GM21619 (cell line): ENCODE data around the gene ATF7.

Experiments
- ATAC-seq: cut with Tn5 transposase; IDR thresholded peaks from one replicate; pipeline ENCODE4 v1.9.1; 2021; ENCODE audit not compliant: unreplicated experiment

The ATF7 gene

GRCh38 chr12:53504004-53504920 lies 121.9 kb downstream of the ATF7 start:
- no peak for ATAC-seq

DNA sequence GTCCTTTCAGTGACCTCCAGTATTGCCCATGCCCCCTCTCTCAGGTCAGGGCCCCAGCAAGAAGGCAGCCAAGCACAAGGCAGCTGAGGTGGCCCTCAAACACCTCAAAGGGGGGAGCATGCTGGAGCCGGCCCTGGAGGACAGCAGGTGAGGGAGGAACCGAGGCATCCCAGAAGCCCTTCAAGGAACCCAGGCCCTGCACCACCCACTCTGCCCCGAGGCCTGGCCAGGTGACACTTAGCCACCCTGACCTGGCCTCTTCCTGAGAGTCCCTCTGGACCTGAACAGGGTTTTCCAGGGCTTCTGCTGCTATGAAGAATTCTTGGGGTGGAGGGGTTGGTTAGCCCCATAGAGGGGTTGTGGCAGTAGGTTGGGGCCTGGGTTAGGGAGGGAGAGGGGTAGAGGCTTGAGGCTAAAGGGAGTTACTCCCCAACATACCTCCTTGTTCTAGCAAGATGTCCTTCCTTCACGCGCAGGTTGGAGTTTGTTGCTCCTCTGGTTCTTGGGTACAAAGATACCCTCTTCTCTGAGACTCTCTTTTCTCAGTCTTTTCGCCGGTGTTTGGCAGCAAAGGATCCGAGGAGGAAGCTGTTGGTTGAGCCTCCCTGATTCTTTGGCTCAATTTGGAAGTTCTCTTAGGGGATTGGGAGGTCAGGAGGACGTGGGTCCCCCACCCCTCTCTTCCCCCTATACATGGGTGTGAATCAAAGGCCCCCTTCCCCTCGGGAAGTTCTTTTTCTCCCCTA lies 123.0 kb downstream of the ATF7 start:
- no peak for ATAC-seq

GRCh38 chr12:53502331-53502730 lies 123.9 kb downstream of the ATF7 start:
- ATAC-seq: no peak

DNA sequence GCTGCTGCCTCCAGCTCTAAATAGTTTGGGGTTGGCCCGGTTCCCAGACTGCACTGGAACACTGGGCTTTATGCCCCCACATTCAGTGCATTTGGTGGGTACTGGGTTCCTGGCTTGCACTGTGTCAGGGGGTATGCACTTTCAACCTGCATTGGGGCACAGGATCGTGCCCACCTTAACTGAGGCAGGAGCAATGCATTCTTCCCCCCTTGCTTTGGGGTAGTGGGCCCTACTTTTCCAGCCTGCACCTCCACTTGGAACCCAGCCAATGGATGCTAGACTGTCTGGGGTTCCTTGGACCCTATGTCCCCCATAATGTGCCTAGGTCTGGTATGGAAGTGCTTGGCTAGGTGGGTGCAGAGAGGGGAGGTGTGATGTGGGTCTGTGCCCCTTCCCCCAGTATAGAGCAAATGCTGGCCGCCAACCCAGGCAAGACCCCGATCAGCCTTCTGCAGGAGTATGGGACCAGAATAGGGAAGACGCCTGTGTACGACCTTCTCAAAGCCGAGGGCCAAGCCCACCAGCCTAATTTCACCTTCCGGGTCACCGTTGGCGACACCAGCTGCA lies 124.5 kb downstream of the ATF7 start:
- ATAC-seq: no peak

- ATAC-seq: peak; percentile 75
These were observed 125.2 kb downstream of the ATF7 start, which contains the start of gene TARBP2 for GRCh38 chr12:53500776-53501614. Gene TARBP2, plus strand, starts transcription at chr12:53501283. Its CDS starts 126 bp downstream, at chr12:53501409.

GRCh38 chr12:53500142-53500775 lies 125.9 kb downstream of the ATF7 start:
- ATAC-seq: no peak

DNA sequence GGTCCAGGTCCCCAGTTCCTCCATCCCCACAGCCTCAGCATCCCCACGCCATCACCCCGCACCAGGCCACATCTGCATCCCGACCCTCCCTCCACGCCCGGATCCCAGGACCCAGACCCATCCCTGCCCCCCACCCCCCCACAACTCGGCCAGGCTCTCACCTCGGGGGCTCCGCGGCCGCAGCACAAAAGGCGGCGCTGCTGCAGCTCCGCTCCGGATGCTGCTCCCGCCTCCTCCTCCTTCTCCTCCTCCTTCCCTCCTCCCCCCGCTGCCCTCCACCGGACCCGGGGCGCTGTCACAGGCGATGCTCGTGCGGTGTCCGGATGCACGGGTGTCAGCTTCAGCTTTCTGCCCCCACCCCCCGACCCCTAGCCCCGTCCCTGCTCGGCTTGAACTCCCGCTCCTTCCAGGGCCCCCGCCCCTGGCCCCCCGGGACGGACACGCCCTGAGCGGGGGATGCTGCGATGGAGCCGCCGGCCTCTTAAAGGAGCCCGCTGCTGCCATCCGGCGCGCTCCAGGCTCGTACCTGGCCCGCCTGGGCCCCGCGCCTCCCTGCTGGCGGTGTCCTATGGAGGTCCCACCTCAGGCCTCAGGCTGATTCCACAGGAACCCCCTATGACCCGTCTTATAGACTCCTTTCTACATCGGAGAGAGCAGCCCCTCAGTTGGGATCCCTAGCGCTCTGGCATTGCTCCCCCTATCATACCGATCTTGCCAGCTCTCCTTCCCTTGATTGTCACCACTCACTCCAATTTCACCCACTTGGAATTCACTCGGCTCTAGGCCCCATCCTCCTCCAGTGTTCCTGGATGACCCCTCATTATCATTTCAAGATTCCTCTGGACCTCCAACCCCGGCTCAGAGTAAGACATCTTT lies 126.7 kb downstream of the ATF7 start, which contains the start of gene MAP3K12:
TSS of gene MAP3K12 (minus strand) at position 193 of the 876 bp plus-strand sequence. CDS start 12,067 bp downstream, outside the sequence.
- ATAC-seq: no peak

DNA sequence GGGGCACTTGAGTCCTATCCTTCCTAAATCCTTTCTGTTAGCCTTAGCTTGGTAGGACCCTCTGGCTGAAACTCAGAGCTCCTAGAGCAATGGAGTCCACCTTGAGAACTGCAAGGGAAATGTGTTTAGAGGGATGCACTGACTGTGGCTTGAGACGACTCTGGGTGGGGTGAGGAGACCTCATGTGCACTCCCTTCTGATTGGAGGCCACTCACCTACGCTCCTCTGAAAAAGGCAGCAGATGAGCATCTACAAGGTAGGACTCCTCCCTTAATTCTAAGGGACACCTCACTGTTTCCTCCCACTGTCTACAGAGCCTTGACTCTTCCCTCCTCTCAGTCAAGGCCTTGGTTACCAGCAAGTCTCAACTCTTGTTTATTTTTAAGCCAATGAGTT lies 127.9 kb downstream of the ATF7 start:
- ATAC-seq: no peak

GRCh38 chr12:53497461-53497860 lies 128.7 kb downstream of the ATF7 start:
- ATAC-seq: no peak

- no peak for ATAC-seq
These were observed 129.5 kb downstream of the ATF7 start for GRCh38 chr12:53496752-53497032.

- no peak for ATAC-seq
These were observed 130.1 kb downstream of the ATF7 start for GRCh38 chr12:53495903-53496751.

GRCh38 chr12:53493610-53494391 lies 132.4 kb downstream of the ATF7 start:
- ATAC-seq: no peak

DNA sequence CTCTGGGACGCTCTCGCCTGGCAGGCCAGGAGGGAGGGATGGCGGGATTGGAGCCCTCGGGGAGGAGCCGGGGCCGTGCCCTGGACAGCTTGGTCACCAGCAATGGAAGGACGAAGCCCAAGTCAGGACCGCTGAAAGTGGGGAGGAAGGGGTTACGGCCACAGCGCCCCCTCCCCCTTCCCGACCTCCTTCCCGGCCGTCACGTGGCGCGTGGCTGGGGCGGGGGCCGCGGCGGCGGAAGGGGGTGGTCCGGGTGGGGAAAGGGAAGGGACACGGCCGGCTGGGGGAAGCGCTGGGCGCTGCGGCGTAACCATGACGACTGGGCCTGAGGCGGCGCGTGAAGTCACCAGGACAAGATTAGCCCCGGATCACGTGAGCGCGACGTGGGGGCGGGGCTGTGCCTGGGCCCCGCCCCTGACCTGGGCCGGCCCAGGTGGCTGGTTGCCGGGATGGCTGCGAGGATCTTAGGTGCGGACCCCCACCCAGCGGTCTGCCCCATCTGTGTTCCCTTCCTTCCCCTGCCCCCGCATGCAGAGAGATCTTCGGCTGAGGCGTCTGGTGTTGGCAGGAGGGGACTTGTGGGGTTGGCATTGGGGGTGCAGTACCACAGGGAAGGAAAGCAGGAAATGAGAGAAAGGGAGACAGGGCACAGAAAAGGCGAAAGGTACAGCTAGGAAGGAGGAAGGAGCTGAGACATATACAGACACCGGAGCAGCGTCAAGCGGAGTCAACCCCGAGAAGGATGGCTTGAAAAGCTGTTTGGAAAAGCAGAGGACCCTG lies 133.2 kb downstream of the ATF7 start:
- ATAC-seq: peak; percentile 92

DNA sequence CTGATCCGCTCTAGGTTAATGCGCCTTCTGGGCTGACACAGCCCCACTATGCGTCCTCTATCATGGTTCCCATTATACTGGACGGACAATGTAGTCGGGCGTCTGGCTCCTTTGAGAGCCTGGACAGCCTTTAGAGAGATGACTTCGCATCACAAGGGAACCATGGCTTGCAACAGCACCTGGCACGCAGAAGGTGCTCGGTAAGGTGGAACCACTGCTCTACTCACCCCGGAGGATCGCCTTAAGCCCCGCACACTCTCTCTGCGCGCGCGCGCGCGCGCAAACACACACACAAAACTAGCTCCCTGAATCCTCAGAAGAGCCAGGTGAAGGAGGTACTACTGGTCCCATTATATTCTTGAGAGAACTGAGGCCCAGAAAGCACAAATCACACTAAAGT lies 134.0 kb downstream of the ATF7 start:
- no peak for ATAC-seq

DNA sequence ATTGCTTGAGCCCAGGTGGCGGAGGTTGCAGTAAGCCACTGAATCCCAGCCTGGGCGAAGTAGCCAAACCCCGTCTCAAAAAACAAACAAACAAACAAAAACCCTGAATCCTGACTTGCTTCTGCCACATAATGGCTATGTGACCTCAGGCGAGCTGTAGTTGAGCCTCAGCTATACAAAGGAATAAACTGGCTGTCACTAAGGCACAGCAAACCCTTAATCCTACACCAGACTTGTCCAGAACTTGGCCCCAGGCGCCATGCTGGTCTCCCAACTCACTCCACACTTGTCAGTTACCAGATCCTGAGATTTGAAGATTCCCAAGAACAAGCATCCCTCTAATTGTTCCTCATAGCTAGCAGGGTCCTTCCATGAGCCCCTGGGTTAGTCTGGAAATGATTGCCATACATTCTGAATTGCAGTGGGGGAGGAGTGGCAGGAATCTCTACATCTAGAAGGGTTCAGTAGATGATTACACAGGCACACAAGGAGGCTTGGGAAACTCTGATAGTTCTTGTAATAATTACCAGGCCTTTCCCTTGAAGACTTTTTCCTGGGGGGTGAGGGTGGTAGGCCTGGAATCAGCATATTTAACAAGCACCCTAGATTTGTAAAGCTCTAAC lies 136.8 kb downstream of the ATF7 start:
- ATAC-seq: no peak

- ATAC-seq: no peak
These were observed 139.3 kb downstream of the ATF7 start for GRCh38 chr12:53486736-53487487.
